Fibroblast of lung (primary cell): Measurements from ENCODE around the gene DNMT3L.

Experiments
- EZH2 ChIP-seq: IDR thresholded peaks from 2 replicates; pipeline ENCODE4 v1.5.1; 2012; ENCODE audit warnings: low read length, control low read depth, mild to moderate bottlenecking; ENCODE audit errors: missing control alignments
- TF ChIP-seq, protein P1 (sequence below), 2 donors: IDR thresholded peaks in 1 of 2; conservative IDR thresholded peaks in 1 of 2; 1 replicate in 1 of 2; 2 replicates in 1 of 2; pipeline ENCODE4 v1.5.1; 2011 to 2012; ENCODE audit warnings: low read length in 2 of 2, control low read depth in 1 of 2, inconsistent platforms in 1 of 2, low read depth in 1 of 2, mild to moderate bottlenecking in 1 of 2

DNA sequence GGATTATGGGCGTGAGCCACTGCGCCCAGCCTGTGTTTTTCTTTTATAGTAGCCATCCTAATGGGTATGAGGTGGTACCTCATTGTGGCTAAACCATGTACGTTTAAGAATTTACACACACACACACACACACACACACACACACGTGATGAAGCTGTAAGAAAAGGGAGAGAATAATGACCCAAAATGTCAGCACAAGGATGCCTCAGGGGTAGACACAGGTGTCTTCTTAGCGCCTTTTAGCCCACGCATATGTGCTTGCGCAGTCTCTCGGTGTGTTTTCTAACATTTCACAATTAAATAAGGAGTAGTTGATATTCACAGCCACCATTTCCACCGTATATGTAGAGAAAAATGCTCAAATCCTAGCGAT lies 37.4 kb upstream of the DNMT3L start:
- TF ChIP-seq, protein P1, sequence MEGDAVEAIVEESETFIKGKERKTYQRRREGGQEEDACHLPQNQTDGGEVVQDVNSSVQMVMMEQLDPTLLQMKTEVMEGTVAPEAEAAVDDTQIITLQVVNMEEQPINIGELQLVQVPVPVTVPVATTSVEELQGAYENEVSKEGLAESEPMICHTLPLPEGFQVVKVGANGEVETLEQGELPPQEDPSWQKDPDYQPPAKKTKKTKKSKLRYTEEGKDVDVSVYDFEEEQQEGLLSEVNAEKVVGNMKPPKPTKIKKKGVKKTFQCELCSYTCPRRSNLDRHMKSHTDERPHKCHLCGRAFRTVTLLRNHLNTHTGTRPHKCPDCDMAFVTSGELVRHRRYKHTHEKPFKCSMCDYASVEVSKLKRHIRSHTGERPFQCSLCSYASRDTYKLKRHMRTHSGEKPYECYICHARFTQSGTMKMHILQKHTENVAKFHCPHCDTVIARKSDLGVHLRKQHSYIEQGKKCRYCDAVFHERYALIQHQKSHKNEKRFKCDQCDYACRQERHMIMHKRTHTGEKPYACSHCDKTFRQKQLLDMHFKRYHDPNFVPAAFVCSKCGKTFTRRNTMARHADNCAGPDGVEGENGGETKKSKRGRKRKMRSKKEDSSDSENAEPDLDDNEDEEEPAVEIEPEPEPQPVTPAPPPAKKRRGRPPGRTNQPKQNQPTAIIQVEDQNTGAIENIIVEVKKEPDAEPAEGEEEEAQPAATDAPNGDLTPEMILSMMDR (conservative IDR thresholded peaks at IDR 0.05 in 1 of 2, IDR thresholded peaks at IDR 0.05 in 1 of 2; ENCODE audit: low read depth in 1 of 2, low read length in 2 of 2): no peak
- TF ChIP-seq EZH2: no peak
